Glomerular endothelial cell (primary cell): ENCODE measurements around the gene RAMACL. TPM values are rescaled to one million over a fixed set of nuclear protein-coding genes. Genes with fewer than 3 reads are reported as not detected.

Experiments
- DNase-seq: peaks from one replicate; pipeline ENCODE4 v3.0.0-alpha.2; 2011; ENCODE audit warnings: low read depth, low spot score; ENCODE audit errors: extremely low read depth
- total RNA-seq: library from RNA; depleted of rRNA; stranded (reverse); fragments of >200 nt; gene quantifications from 2 replicates; pipeline ENCODE4 v1.2.3, GENCODE V29; 2015

RAMACL gene
- total RNA-seq, 1 donor from 2014 or later, result 7.8 TPM

GRCh38 chr6:166559662-166560061 lies 26.8 kb downstream of the RAMACL start:
- no peak for DNase-seq

- no peak for DNase-seq
These were observed 27.3 kb downstream of the RAMACL start for GRCh38 chr6:166559211-166559610.

GRCh38 chr6:166558156-166559005 lies 28.1 kb downstream of the RAMACL start:
- DNase-seq, result no peak

- peak; percentile 96 for DNase-seq
These were observed 29.6 kb downstream of the RAMACL start for GRCh38 chr6:166556863-166557322.

GRCh38 chr6:166556336-166556735 lies 30.1 kb downstream of the RAMACL start:
- no peak for DNase-seq

GRCh38 chr6:166555086-166555485 lies 31.4 kb downstream of the RAMACL start:
- DNase-seq, result no peak

GRCh38 chr6:166554316-166554715 lies 32.2 kb downstream of the RAMACL start:
- no peak for DNase-seq

- no peak for DNase-seq
These were observed 32.8 kb downstream of the RAMACL start for GRCh38 chr6:166553563-166554271.

- no peak for DNase-seq
These were observed 33.9 kb downstream of the RAMACL start for GRCh38 chr6:166552600-166552999.

- DNase-seq, result no peak
These were observed 34.6 kb downstream of the RAMACL start for GRCh38 chr6:166551754-166552495.

- no peak for DNase-seq
These were observed 39.8 kb downstream of the RAMACL start for GRCh38 chr6:166546653-166547052.

- no peak for DNase-seq
These were observed 41.1 kb downstream of the RAMACL start for GRCh38 chr6:166545156-166546034.

- no peak for DNase-seq
These were observed 42.2 kb downstream of the RAMACL start for GRCh38 chr6:166544296-166544605.

GRCh38 chr6:166543603-166544295 lies 42.7 kb downstream of the RAMACL start:
- DNase-seq, result no peak

GRCh38 chr6:166542580-166542912 lies 43.9 kb downstream of the RAMACL start:
- DNase-seq, result no peak

GRCh38 chr6:166541876-166542579 lies 44.5 kb downstream of the RAMACL start:
- no peak for DNase-seq

GRCh38 chr6:166541366-166541765 lies 45.1 kb downstream of the RAMACL start:
- DNase-seq, result no peak

GRCh38 chr6:166540631-166541331 lies 45.7 kb downstream of the RAMACL start:
- DNase-seq, result no peak

- DNase-seq, result no peak
These were observed 46.9 kb downstream of the RAMACL start for GRCh38 chr6:166539543-166539942.
